GM19372 (cell line): ENCODE data around the gene PTMA.

Experiments used
- ATAC-seq: cut with Tn5 transposase; IDR thresholded peaks from one replicate; pipeline ENCODE4 v1.9.1; 2021; ENCODE audit warnings: mild to moderate bottlenecking, low read depth, moderate library complexity; ENCODE audit not compliant: unreplicated experiment

The PTMA gene

GRCh38 chr2:231674587-231675338, 33.6 kb upstream of the PTMA start:
- ATAC-seq: no peak

DNA sequence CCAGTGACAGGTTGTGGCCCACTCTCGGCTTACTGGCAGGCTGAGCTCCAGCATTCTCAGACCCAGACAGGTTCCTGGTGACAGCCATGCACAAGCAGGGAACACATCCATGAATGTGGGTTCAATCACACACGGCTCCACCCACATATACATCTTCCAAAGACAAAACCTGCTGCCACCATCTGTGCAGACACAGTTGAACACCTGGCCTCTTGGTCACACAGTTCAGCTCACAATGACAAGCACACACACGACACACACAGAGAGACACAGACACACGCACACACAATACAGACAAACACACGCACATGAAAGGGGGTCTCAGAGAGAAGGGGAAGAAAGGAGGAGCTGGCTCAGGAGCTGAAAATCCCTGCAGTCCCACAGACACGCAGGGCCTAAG, 32.1 kb upstream of the PTMA start:
- no peak for ATAC-seq

DNA sequence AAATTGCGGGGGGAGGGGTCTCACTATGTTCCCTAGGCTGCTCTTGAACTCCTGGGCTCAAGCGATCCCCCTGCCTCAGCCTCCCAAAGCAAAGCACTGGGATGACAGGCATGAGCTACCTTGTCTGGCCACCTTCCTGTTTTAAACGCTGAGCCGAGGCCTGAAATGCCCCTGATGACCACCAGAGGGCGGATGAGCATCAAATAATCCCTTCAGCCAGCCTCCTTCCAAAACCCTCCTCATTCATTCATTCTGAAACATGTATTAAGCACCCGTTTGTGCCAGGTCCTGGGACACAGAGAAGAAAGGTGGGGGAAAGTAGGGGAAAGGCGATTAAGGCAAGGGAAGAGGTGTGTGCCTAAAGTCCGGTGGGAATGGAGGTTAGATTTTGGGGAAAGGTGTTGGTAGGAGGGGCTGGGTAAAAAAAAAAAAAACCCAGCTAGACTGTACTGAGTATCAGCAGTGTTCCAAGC, 30.7 kb upstream of the PTMA start:
- ATAC-seq: no peak

GRCh38 chr2:231679908-231680284, 28.4 kb upstream of the PTMA start:
- ATAC-seq: no peak

- ATAC-seq: no peak
Observed at GRCh38 chr2:231680285-231680991, 27.9 kb upstream of the PTMA start.

DNA sequence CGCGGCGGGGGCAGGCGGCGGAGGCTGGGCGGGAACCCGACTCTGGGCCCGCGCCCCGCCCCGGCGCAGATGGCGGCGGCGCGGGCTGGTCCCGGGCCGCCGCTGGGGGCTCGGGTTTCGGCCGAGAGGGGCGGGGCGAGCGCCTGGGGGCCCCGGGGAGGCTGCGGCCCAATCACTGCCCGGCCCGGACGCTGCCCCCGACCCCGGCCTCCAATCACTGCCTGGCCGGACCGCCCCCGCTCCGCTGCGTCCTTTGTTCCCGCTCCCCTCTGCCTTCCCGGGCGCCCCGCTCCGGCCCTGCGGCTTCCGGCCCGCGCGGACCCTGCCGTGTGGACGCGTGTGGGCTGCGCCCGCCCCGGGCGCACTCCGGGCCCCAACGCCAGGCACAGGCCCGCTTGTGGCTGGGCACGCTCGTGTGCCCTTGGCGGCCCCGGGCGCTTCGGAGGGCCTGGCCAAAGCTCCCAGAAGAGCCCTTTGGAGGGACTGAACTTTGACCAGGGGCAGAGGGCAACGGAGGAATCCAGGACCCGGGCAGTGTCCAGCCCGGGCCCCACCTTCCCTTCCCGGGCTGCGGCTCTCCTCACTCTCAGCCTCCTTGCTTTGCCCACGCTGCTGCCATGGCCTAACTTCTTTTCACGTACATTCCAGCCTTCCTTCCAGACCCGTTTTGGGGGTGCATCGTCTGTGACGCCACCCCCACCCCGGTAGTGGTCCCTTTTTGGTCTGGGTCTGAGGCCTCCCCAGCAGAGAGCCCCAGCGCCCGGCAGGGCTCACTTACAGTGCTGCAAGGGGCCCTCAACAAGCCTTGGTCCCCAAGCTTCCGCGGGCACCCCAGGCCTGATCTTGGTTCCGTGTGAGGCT, 27.1 kb upstream of the PTMA start:
- ATAC-seq: peak; percentile 76

DNA sequence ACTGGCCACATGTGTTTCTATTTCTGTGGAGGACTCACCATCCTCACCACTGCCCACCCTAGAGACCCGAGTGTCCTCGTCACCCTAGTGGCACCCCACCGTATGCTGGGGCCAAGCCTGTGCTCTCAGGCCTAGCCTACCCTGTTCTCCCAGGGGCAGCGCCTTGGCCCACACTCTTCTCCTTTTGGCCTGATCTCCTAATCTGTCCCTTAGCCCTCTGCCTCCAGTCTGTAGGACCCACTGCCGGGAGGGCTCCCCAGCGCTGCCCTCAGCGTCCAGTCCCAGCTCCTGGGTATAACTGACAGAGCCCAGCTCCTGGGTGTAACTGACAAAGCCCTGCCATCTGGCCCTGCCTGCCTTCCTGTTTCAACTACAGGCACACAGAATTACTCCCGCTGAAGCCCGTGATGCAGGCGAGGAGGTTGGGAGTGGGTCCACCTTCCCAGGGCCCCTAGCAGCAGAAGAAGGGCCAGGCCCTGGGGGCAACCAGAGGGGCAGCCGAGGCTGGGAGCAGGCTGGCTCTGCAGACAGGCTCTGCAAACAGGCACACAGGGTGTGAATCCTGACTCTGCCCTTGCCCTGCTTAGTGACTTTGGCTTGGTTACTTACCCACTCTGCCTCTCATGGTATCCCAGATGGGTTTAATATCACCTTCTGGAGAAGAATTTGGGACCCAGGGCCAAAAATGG, 25.6 kb upstream of the PTMA start:
- ATAC-seq: no peak

DNA sequence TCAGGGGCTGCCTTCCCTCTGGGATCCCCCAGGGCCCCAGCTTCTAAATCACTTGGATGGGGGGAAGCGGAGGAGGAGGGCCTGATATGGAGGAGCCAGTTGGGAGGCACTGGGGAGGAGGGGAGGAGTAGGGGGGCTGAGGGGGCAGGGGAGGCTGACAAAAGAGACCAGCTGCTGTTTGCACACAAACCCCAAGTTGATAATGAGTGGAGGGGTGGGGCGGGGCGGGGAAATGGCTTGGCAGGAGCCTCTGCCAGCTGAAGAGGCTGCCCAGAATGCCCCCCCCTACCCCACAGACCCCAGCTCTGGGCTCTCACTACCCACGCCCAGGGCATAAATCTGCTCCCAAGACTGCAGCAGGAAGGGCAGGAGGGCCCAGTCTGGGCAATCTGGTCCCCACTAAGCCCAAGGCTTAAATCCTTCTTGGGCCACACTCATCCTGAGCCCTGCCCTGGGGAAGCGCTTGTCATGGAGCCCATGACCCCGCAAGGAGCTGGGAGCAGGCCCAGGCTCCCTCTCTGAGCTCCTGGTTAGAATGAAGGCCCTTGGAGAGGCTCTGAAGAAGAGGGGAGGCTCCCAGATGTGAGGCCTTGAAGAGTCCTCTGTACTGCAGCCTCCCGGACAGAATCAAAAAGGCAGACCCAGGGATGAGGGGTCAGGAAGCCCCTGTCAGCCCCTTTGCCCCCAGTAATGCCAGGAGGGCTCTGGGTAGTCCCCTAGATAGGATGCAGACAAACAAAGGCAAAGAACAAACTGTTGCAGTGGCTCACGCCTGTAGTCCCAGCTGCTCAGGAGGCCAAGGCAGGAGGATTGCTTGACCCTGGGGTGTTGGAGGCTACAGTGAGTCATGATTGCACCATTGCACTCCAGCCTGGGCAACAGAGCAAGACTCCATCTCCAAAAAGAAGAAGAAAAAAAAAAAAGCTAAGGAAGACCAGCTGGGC, 24.8 kb upstream of the PTMA start:
- no peak for ATAC-seq

DNA sequence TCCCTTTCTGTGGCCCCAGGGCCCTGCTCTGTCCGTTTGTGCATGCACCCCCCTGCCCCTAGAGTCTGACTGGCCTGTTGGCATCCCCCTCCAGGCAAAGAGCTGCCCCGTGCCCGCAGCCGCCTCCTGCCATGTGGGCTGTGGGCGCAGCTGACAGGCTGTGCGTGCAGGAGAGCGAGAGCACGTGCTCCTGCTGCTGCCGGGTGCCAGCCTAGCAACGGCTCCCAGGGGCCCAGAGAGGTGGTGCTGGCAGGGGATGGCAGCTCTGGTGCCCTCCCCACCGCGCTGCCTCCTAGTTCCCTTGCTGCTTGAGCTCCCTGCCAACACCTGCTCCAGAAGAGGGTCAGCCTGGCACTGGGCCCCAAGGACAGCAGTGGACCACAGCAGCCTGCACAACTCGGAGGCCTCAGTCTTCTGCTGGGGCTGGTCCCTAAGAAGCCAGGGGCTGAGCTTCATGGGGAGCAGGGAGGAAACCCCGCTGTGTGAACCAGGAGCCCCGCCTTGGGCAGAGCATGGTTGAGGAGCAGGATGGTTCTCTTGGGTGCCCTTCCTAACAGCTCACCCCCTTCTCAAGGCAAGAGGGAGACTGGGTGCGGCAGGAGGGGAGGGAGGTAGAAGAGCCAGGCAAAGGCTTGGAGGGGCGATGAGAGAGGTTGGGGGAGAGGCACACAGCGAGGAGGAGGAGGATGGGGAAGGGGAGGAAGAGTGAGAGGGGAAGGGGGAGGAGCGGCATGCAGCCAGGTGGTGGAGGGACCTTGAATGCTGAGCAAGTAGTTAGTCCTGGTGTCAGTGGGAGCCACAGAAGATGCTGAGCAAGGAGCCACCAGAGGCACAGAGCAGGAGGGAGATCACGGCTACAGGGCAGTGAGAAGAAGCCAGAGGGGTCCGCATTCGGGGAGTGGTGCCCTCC, 23.8 kb upstream of the PTMA start:
- no peak for ATAC-seq

DNA sequence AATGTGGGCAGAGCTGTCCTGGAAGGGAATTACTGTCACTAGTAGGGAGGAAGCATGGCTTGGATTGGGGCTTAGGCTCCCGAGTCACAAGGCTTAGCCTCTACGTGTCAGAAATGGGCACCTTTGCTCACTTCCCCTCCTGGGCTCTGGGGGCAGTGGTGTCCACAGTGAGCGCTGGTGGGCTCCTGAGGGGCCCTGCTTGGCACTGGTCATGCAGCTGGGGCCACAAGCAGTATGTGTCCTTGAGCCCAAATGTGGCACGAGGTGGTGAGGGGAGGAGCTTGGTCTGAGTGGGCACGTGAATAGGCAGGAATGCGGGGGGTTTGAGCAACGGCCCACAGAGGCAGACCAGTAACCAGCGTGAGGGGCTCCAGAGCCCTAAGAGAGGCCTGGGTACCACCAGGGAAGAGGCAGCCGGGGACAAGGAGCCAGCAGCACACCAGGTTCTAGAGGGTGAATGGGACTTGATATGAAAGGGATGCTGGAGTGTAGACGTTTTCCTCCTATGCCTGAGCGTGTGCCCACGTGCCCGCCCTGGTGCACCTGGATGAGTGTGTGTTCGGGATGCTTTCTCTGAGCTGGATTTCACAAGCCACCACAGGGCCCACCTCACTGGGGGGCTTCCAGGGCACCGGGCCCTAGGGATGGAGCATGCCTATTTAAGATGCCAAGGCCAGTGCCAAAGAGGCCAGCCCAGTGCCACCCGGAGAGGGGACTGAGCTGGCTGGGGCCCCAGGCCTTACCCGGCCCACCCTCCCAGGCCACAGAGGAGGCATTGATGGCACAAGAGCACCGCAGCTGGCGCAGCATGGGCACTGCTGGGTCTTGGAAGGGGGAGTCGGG, 22.8 kb upstream of the PTMA start:
- no peak for ATAC-seq

GRCh38 chr2:231686192-231687100, 21.9 kb upstream of the PTMA start:
- no peak for ATAC-seq

DNA sequence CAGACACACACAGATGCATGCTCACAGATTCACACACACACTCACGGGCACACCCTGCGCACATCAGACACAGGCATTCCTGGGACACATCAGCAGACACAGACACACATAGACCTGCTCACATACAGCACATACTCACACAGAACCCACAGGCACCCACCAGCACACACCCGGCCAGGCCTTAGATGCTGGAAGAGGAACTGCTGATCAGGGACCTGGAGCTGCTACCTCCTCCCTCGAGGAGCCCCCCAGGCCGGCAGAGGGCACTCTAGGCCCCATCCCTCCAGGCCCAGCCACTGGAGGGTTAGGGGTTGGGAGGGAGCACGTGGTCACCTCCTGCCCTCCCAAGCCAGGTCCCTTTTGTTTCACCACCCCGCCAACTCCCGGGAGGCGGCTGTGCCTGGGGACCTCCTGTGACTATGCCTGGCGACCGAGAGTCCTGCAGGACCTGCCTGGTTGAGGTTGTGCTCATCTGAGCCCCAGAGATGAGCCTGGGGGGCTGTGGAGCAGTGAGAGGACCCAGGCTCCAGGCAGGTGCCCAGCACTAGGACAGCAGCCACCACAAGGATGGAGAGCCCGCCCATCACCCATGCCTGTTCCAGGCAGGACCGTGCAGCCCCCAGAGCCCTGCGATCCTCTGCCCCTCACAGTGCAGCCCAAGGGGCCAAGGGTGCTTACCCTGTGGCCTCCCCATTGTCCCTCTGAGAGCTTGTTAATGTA, 21.0 kb upstream of the PTMA start:
- peak; percentile 74 for ATAC-seq

DNA sequence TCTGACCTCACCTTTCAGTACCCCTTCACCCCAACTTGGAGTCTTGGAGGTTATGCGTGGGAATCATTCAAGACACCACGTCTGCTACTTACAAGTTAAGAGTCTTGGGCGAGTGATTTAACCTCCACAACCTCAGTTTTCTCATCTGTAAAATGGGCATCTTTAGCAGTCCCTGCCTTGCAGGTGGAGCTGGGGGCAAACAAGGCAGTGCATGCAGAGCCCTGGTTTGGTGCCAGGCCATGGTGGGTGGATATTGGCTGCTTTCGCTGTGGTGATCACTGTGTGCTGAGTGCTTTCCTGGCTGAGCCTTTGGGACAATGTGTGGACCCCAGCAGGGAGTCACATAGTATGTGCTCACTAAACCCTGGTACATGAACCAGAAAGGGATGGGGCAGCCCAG, 20.4 kb upstream of the PTMA start:
- no peak for ATAC-seq

DNA sequence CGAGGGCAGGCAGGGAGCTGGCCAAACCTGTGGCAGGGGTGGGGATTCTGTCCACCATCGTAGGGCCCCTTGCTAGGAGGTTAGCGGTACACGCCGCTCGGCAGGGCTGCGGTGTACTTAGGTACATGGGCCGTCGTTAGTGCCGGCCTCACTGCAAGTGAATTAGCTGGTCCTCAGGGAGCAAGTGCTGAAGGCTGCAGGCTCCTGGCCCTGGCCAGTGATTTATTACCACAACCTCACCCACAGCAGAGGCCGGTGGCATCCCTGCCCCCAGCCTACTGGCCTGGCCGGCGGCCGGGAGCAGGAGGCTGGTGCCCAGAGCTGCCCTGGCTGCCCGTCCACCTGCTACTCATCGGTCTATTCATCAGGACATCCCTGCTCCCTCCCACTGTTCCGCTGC, 19.6 kb upstream of the PTMA start:
- ATAC-seq: no peak

- ATAC-seq: no peak
Observed at GRCh38 chr2:231689124-231689893, 19.0 kb upstream of the PTMA start.
